Measurements from ENCODE around the gene GDPD4.
A peak's percentile ranks its signal among the peaks of the same experiment; 100 is the strongest.

The GDPD4 gene

DNA sequence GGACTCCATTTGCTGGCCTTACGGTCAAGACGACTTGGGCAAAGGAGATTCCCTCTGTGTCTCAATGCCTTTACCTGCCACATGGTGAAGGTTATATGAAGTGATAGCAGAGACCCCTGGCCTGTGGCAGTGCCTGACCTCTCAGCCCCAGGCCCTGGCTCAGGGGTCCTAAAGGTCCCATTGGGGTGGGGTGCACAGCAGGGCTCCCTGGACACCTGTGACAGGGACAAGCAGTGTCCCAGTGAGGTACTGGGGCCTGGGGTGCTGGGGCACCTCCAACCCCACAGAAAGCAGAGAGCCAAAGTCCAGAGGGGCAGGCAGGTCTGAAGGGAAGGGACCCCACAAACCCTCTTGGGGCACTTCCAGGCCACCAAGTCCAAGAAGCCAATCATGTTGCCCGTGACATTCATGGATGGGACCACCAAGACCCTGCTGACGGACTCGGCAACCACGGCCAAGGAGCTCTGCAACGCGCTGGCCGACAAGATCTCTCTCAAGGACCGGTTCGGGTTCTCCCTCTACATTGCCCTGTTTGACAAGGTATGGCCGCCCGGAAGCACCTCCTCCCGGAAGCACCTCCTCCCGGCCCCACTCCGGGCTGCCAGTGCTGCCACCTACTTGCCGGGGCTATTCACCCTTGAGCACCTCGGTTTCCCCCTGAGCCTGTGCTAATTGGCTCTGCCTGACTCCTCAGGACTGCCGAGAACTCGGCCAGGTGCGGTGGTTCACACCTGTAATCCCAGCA is 111.0 kb downstream of the GDPD4 start:
- no peak for ATAC-seq (replicated peaks)
- no peaks in the 10 kb centered on the region for H3K4me1 Mint-ChIP-seq
- no peak overlapping the region for H3K27ac Mint-ChIP-seq
- H3K36me3 Mint-ChIP-seq = no peaks in the 10 kb centered on the region
- no peaks in the 10 kb centered on the region for H3K9me3 Mint-ChIP-seq
- no peak for DNase-seq
- H3K4me3 Mint-ChIP-seq = no peak overlapping the region
- peaks cover 0 to 4% of the 10 kb centered on the region in 2 donors for H3K27me3 Mint-ChIP-seq

DNA sequence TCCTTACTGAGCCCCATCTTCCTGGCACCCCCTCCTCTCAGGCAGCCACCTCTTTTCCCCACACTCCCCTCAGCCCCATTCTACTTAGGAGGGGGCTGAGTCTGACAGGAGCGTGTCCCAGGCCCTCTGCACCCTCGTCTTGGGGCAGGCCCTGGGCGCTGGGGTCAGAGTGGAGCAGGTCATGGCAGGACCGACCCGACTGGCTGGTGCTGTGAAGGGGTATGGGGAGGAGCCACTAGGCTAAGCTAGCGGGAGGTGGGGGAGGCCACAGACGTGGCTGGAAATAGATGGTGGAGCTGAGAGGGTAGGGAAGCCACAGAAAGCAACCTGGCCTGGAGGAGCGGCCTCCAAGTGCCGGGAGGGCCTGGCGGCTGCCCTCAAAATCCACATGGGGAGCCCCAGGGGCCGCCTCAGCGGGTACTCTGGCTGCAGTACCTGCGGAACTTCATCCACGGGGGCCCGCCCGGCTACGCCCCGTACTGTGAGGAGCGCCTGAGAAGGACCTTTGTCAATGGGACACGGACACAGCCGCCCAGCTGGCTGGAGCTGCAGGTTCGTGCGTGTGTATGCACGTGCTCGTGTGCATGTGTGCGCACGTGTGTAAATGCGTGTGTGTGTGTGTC is 111.8 kb downstream of the GDPD4 start:
- no peak for ATAC-seq (replicated peaks)
- no peak overlapping the region for H3K4me3 Mint-ChIP-seq
- no peak for DNase-seq
- no peaks in the 10 kb centered on the region for H3K9me3 Mint-ChIP-seq
- no peaks in the 10 kb centered on the region for H3K36me3 Mint-ChIP-seq
- no peak overlapping the region for H3K27ac Mint-ChIP-seq
- H3K27me3 Mint-ChIP-seq = peaks cover 0 to 4% of the 10 kb centered on the region in 2 donors
- no peaks in the 10 kb centered on the region for H3K4me1 Mint-ChIP-seq

DNA sequence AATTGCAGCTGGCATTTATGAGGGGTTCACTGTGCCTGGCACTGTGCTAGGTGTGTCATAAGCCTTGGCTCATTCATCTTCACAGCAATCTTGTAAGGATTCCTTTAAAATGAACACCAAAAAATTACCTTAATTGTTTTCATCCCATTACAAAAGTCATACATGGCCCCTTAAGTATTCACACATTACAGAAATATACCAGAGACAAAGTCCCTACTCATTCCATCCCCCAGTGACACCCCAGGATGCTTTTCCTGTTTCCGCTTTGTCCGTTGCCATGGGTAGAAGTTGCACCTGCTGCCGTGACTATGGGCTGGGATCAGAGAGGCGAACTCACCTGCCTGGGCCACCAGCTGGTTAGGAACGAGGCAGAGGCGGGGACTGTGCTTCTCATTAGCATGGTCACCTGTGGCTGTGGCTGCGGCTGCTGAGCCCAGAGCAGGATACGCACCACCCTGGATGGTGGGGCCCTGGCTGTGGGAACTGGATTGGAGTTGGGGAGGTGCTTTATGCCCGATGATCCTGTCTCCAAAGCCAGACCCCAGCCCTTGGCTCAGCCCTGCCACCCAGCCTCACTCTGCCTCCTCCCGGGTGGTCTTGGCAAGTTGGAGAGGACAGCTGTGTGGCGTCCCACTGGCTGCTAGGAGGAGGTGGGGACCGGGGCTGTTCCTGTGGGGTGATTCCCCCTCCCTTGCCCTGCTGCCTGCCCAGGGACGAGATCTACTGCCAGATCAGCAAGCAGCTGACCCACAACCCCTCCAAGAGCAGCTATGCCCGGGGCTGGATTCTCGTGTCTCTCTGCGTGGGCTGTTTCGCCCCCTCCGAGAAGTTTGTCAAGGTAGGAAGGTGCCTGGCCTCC is 112.6 kb downstream of the GDPD4 start:
- DNase-seq = no peak

DNA sequence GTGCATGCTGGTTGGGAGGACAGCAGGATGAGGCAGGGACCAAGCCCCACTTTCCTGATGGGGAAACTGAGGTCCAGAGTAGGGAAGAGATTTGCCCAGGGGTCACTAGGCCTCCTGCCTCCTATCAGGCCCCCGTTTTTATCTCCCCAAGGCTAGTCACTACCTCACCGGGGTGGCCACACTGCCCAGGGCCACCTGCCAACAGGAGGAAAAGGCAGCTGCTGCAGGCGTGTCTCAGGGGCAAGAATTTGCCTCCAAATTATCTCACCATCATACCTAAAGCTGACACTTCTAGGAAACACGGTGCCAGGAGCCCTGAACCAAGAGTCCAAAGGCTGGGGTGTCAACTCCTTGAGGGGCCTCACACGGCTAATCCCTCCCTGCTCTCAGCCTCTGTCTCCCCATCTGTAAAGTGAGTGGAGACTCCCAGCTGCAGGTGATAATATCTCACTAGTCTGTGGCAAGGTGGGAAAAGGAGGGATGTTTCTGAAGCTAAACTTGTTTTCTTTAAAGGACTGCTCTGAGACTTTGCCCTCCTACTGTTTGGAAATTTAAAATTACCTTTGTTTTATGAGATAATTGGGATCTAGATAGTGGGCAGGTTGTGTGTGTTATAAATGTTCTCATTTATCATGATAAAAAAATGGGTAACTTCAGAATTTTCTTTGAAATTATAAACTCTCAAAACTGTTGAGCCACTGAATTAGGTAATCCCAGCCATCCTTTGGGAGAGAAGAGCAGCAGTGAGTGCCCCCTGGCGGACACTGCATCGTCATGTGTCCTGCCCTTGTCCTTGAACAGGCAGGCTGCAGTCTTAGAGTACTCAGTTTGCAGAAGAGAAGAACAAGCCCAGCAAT is 113.5 kb downstream of the GDPD4 start:
- no peaks in the 10 kb centered on the region for H3K9me3 Mint-ChIP-seq
- H3K4me1 Mint-ChIP-seq = no peaks in the 10 kb centered on the region
- ATAC-seq (replicated peaks) (peak; percentile 81), DNase-seq (peak; percentile 34)
- H3K36me3 Mint-ChIP-seq = no peaks in the 10 kb centered on the region
- H3K27ac Mint-ChIP-seq = no peak overlapping the region
- no peak overlapping the region for H3K4me3 Mint-ChIP-seq
- peaks cover 0 to 4% of the 10 kb centered on the region in 2 donors for H3K27me3 Mint-ChIP-seq

More for the DNA sequence above, 112.6 kb downstream of the GDPD4 start:
- Mint-ChIP-seq H3K4me1 (no peaks in the 10 kb centered on the region), H3K9me3 (no peaks in the 10 kb centered on the region), H3K27ac (no peak overlapping the region), H3K27me3 (peaks cover 0 to 4% of the 10 kb centered on the region in 2 donors), H3K36me3 (no peaks in the 10 kb centered on the region), H3K4me3 (no peak overlapping the region)
- ATAC-seq (replicated peaks) = no peak

DNA sequence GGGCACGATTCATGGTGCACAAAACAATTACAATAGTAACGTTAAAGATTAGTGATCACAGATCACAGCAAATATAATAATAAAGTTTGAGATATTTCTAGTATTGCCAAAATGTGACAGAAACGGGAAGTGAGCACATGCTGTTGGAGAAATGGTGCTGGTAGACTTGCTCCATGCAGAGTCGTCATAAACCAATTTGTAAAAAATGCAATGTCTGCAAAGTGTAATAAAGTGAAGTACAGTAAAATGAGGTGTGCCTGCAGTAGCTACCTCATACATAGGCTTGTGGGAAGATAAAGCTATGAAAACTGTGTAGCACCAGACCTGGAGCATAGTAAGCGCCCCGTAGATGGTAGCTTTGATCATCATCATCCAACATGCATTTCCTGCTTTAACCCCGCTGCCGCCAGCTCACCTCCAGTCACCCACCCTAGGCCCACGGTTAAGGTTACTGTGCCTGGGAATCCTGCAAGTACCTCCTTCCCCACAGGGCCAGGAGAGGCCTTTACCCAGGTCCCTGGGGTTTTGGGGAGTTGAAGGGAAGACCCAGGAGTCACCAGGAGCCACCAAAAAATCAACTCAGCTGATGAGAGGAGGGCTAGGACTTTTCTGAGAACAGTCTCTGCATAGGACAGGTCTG is 114.3 kb downstream of the GDPD4 start:
- no peaks in the 10 kb centered on the region for H3K36me3 Mint-ChIP-seq
- no peak for DNase-seq
- no peak overlapping the region for H3K4me3 Mint-ChIP-seq
- no peaks in the 10 kb centered on the region for H3K9me3 Mint-ChIP-seq
- ATAC-seq (replicated peaks) = no peak
- H3K4me1 Mint-ChIP-seq = no peaks in the 10 kb centered on the region
- no peak overlapping the region for H3K27ac Mint-ChIP-seq
- H3K27me3 Mint-ChIP-seq = peaks cover 0 to 4% of the 10 kb centered on the region in 2 donors

DNA sequence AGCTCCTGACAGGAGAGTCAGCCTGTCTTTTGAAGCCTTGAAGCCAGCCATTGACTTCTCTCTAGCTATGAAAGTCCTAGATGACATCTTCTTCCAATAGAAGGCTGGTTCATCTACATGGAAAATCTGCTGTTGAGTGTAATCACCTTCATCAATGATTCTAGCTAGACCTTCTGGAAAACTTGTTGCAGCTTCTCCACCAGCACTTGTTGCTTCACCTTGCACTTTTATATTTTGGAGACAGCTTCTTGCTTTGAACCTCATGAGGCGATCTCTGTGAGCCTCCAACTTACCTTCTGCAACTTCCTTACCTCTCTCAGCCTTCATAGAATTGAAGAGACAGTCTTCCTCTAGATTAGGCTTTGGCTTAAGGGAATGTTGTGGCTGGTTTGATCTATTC is 115.2 kb downstream of the GDPD4 start:
- no peak for DNase-seq
- Mint-ChIP-seq H3K4me3 (no peak overlapping the region), H3K27ac (no peak overlapping the region), H3K9me3 (no peaks in the 10 kb centered on the region), H3K36me3 (no peaks in the 10 kb centered on the region), H3K27me3 (no peaks in the 10 kb centered on the region), H3K4me1 (no peaks in the 10 kb centered on the region)
- no peak for ATAC-seq (replicated peaks)

DNA sequence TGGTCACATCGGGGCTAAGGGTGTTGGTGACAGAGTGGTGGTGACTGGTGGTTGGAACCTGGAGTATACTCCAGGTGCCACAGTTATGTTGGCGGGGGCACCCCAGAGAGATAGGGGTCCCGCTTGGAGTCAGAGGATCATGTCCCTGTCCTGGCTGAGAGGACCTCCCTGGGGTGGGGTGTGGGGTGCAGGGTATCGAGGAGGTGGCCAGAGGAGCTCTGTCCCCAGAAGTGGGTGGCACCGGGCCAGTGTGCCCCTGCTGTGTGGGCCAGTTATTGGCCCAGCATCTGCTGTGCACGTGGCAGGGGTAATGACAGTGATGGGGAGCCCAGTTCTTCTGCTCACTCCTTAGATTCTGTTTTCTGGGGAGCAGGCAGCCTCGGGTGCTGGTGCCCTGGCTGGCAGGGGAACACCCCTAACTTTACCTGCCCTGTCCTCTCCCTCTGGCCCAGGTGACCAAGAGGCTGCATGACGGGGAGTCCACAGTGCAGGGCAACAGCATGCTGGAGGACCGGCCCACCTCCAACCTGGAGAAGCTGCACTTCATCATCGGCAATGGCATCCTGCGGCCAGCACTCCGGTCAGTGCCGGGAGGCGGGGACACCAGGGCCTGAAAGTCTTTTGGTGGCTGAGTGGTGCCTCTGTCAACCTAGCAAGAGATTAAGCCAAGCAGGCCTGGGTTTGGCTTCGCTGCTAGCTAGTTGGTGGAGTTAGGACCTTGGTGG is 117.2 kb downstream of the GDPD4 start:
- no peaks in the 10 kb centered on the region for H3K27me3 Mint-ChIP-seq
- H3K27ac Mint-ChIP-seq = no peak overlapping the region
- H3K36me3 Mint-ChIP-seq = no peaks in the 10 kb centered on the region
- H3K4me3 Mint-ChIP-seq = no peak overlapping the region
- no peaks in the 10 kb centered on the region for H3K4me1 Mint-ChIP-seq
- ATAC-seq (replicated peaks) (no peak), DNase-seq (no peak)
- no peaks in the 10 kb centered on the region for H3K9me3 Mint-ChIP-seq

DNA sequence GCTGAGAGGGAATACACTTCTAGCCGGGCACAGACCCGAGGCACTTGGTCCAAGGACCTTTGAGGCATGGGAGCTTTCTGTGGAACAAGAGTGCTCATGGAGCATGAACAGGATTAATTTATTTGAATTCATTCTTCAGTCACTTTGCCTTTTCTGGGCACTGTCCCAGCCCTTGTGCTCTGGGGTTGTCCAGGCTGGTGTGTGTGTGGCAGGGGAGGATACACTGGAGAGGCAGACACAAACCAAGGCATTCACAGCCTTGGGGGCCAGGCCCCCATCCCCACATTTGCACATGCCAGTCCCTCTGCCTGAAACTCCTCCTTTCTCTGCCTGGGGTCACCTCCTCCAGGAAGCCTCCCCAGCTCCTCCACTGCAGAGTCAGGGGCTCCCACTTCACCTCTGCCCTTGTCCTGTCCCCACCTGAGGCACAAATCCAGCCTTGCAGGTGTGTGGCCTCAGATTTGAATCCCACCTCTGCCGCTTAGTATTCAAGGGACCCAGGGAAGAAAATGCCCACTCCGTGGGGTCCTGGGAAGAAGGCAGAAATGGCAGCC is 118.0 kb downstream of the GDPD4 start:
- no peak for ATAC-seq (replicated peaks)
- Mint-ChIP-seq H3K27me3 (peaks cover 0 to under 1% of the 10 kb centered on the region in 2 donors), H3K27ac (no peak overlapping the region), H3K4me3 (no peak overlapping the region), H3K9me3 (peaks cover 0 to under 1% of the 10 kb centered on the region in 2 donors), H3K36me3 (no peaks in the 10 kb centered on the region), H3K4me1 (no peaks in the 10 kb centered on the region)
- no peak for DNase-seq

DNA sequence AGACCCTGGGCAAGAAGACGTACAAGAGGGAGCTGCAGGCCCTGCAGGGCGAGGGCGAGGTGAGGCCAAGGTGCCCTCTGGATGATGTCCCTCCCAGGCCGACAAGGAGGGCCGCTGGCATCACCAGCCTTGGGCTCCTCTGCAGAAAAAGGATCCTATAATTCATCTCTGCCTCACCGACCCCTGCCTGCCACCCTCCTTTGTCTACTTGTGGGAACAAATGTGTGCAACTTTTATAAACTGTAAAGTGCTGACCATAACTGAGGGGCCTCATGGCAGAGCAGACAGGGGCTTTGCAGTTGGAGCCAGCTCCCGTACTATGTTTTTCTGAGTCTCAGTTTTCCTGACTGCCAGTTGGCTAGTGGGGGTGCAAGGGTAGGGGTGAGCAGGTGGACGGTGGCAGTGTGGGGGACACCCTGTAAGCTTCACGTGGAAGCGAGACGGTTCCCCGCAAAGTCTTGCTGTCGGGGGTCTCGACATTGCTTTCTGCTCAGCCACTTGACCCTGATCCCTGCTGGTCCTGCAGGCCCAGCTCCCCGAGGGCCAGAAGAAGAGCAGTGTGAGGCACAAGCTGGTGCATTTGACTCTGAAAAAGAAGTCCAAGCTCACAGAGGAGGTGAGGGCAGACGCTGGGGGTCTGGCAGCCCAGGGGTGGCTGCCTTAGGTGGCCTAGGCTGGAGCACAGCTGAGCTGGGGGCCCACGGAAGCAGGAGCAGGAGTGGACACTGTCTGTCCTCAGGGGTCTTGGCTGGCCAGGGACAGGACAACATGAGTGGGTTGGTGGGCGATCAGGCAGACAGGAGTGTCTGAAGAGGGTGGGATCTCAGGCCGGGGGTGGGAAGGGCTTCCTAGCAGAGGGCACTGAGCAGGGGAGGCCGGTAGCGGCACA is 118.7 kb downstream of the GDPD4 start:
- Mint-ChIP-seq H3K27me3 (peaks cover 0 to 6% of the 10 kb centered on the region in 2 donors), H3K4me1 (no peaks in the 10 kb centered on the region)
- ATAC-seq (replicated peaks) = no peak

DNA sequence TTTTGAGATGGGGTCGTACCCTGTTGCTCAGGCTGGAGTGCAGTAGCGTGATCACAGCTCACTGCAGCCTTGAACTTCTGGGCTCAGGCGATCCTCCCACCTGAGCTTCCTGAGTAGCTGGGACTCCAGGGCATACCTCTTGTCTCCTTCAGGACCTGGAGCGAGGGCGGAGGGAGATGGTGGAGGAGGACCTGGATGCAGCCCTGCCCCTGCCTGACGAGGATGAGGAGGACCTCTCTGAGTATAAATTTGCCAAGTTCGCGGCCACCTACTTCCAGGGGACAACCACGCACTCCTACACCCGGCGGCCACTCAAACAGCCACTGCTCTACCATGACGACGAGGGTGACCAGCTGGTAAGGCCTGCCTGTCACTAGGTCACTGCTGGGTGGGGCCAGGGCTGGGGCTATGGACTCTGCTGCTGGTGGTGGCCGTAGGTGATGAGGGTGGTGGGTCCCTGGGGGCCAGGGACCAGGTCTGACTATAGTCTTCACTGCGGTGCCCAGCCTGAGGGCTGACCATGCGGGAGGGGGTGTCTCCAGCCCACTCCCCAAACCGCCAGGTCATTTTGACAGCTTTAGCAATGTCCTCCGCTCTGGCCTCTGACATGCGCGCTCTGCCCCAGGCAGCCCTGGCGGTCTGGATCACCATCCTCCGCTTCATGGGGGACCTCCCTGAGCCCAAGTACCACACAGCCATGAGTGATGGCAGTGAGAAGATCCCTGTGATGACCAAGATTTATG is 119.5 kb downstream of the GDPD4 start:
- no peaks in the 10 kb centered on the region for H3K36me3 Mint-ChIP-seq
- peaks cover 0 to 6% of the 10 kb centered on the region in 2 donors for H3K27me3 Mint-ChIP-seq

More for the DNA sequence above, 118.7 kb downstream of the GDPD4 start:
- DNase-seq = no peak
- Mint-ChIP-seq H3K36me3 (no peaks in the 10 kb centered on the region), H3K27ac (no peak overlapping the region), H3K4me3 (no peak overlapping the region), H3K9me3 (peaks cover 2 to 6% of the 10 kb centered on the region in 2 donors)

DNA sequence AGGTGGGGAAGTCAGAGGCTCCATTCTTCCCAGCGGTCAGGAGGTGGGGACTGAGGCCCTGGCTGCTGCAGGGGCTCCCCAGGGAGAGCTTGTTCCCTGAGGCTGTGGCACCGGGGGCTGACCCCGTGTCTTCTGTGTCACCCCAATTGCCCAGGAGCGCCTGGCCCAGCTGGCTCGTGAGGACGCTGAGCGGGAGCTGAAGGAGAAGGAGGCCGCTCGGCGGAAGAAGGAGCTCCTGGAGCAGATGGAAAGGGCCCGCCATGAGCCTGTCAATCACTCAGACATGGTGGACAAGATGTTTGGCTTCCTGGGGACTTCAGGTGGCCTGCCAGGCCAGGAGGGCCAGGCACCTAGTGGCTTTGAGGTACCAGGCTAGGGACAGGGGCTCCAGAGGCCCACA is 120.3 kb downstream of the GDPD4 start:
- H3K27me3 Mint-ChIP-seq = peaks cover 0 to 6% of the 10 kb centered on the region in 2 donors
- DNase-seq (no peak), ATAC-seq (replicated peaks) (no peak)
- no peaks in the 10 kb centered on the region for H3K36me3 Mint-ChIP-seq
- peaks cover 0 to 6% of the 10 kb centered on the region in 2 donors for H3K4me1 Mint-ChIP-seq
- no peak overlapping the region for H3K4me3 Mint-ChIP-seq
- H3K9me3 Mint-ChIP-seq = peaks cover 2 to 6% of the 10 kb centered on the region in 2 donors
- H3K27ac Mint-ChIP-seq = no peak overlapping the region

More for the DNA sequence above, 119.5 kb downstream of the GDPD4 start:
- Mint-ChIP-seq H3K9me3 (peaks cover 2 to 6% of the 10 kb centered on the region in 2 donors), H3K4me3 (no peak overlapping the region), H3K4me1 (no peaks in the 10 kb centered on the region), H3K27ac (no peak overlapping the region)
- ATAC-seq (replicated peaks) (no peak), DNase-seq (no peak)

All from stimulated activated naive B cell treated with anti-CD40 and anti-IgM and Interleukin-4, amounts not matched to agents 10 μg/mL and 1 μg/mL and 100 μg/mL, for 72 hours (primary cell).